K562 (cell line): ENCODE results near the gene GSC. TPM values are rescaled to one million over a fixed set of nuclear protein-coding genes. Genes with fewer than 3 reads are reported as not detected.

Experiments
- ATAC-seq: fragments of 200-7000 bp; cut with Tn5 transposase; 3 replicates; pipeline ENCODE4 v1.9.1; 2020; ENCODE audit warnings: moderate library complexity
- BruUV-seq: library from RNA; stranded (reverse); fragments of 400-500 nt; replicated peaks from 2 replicates; lab custom pipeline; 2021; lab: Mats Ljungman, UMichigan
- CTCF ChIA-PET: fragments of 300-600 bp; formaldehyde crosslinking; extraction: SDS; loops from one replicate; lab custom pipeline; 2021; ENCODE audit warnings: low intra/inter-chr PET ratio; lab: Yijun Ruan, JAX
- POLR2A ChIA-PET: fragments of 300-600, 350-650 bp; sonication (Branson Sonifier 250); formaldehyde crosslinking; extraction: SDS; loops from one replicate; lab custom pipeline; 2021; ENCODE audit warnings: antibody characterized with exemption, inconsistent platforms; lab: Yijun Ruan, JAX
- DNase-seq, 4 experiments: peaks; one replicate each; pipeline versions ENCODE4 v3.0.0 to v3.0.0-alpha.2; 2011 to 2018; ENCODE audit warnings: low spot score in 3 of 4, mixed read lengths in 3 of 4; ENCODE audit errors: extremely low read depth in 1 of 4
- FAIRE-seq: peaks from 2 replicates; lab custom pipeline; 2011; peaks lifted over from hg19 to GRCh38; lab: Jason Lieb, UNC
- H2AFZ ChIP-seq: 2 replicates; pipeline ENCODE4 v1.6.0; 2011; ENCODE audit warnings: low read depth, low read length, control low read depth, inconsistent platforms
- H3K27ac ChIP-seq: fragments of 200-600 bp; 3 replicates; pipeline ENCODE4 v1.8.0; 2011; ENCODE audit warnings: low read depth, mild to moderate bottlenecking, control low read depth, inconsistent platforms, low read length, moderate library complexity, mixed read lengths; ENCODE audit errors: extremely low read depth
- H3K27me3 ChIP-seq, 2 experiments: fragments of 300-600 bp in 1 of 2; 2 replicates in 1 of 2; 3 replicates in 1 of 2; pipeline versions ENCODE4 v1.6.0 to v1.8.0; 2011; ENCODE audit warnings: inconsistent platforms in 2 of 2, low read length in 2 of 2, mild to moderate bottlenecking in 1 of 2, mixed read lengths in 1 of 2, moderate library complexity in 1 of 2; ENCODE audit not compliant: control insufficient read depth in 2 of 2, insufficient read depth in 2 of 2
- H3K36me3 ChIP-seq: fragments of 300-600 bp; 3 replicates; pipeline ENCODE4 v1.8.0; 2011; ENCODE audit warnings: mild to moderate bottlenecking, low read length, inconsistent platforms; ENCODE audit not compliant: control insufficient read depth, insufficient read depth
- H3K4me1 ChIP-seq, 2 experiments: fragments of 200-600 bp in 1 of 2; replicated peaks in 1 of 2; 2 replicates in 1 of 2; 3 replicates in 1 of 2; pipeline versions ENCODE4 v1.5.1 to v1.8.0; 2011; ENCODE audit warnings: inconsistent platforms in 2 of 2, low read length in 2 of 2, mild to moderate bottlenecking in 1 of 2, mixed read lengths in 1 of 2, moderate library complexity in 1 of 2; ENCODE audit not compliant: control insufficient read depth in 2 of 2, insufficient read depth in 2 of 2
- H3K4me2 ChIP-seq: 2 replicates; pipeline ENCODE4 v1.6.1; 2011; ENCODE audit warnings: low read length, control low read depth, inconsistent platforms, mixed read lengths; ENCODE audit not compliant: insufficient read depth
- H3K4me3 ChIP-seq: fragments of 200-600 bp; sonication (generic), shearing (Covaris generic); 2 replicates; pipeline ENCODE4 v1.5.1; 2016; ENCODE audit warnings: control low read depth, inconsistent platforms
- H3K79me2 ChIP-seq: fragments of 200-600 bp; 3 replicates; pipeline ENCODE4 v1.8.0; 2011; ENCODE audit warnings: low read length, inconsistent platforms; ENCODE audit not compliant: control insufficient read depth, insufficient read depth
- H3K9ac ChIP-seq, 2 experiments: 2 replicates each; pipeline versions ENCODE4 v1.6.0 to v1.6.1; 2011; ENCODE audit warnings: low read depth in 2 of 2, low read length in 2 of 2, control low read depth in 1 of 2, inconsistent platforms in 1 of 2, mild to moderate bottlenecking in 1 of 2, mixed read lengths in 1 of 2; ENCODE audit not compliant: insufficient read depth in 1 of 2
- H3K9me1 ChIP-seq: one replicate; pipeline ENCODE4 v1.6.0; 2011; ENCODE audit warnings: inconsistent platforms, mild to moderate bottlenecking, low read length, moderate library complexity; ENCODE audit not compliant: control insufficient read depth, insufficient read depth
- H3K9me3 ChIP-seq: replicated peaks from 2 replicates; pipeline ENCODE4 v1.5.1; 2011; ENCODE audit warnings: low read depth, low read length, inconsistent platforms; ENCODE audit not compliant: control insufficient read depth, insufficient read depth
- H4K20me1 ChIP-seq: replicated peaks from 2 replicates; pipeline ENCODE4 v1.6.1; 2011; ENCODE audit warnings: low read length, inconsistent platforms, mixed read lengths; ENCODE audit not compliant: control insufficient read depth, insufficient read depth
- CBX2 ChIP-seq: fragments of 200-600 bp; sonication (generic); IDR thresholded peaks from one replicate; pipeline ENCODE4 v1.6.1; 2012; ENCODE audit warnings: mild to moderate bottlenecking, low read length, inconsistent platforms; ENCODE audit not compliant: insufficient read depth, poor library complexity, severe bottlenecking
- E2F4 ChIP-seq: sonication (generic); formaldehyde crosslinking; IDR thresholded peaks from 2 replicates; pipeline ENCODE4 v1.8.0; 2022; ENCODE audit warnings: mild to moderate bottlenecking, low read depth, missing genetic modification reagents
- EGR1 ChIP-seq: fragments of 450-650 bp; conservative IDR thresholded peaks from 2 replicates; pipeline ENCODE4 v1.6.1; 2017; ENCODE audit warnings: mild to moderate bottlenecking
- KLF13 ChIP-seq: fragments of 450-650 bp; IDR thresholded peaks from 2 replicates; pipeline ENCODE4 v1.6.1; 2016; ENCODE audit warnings: missing genetic modification characterization, low read depth, mild to moderate bottlenecking, missing compliant biosample characterization, moderate library complexity, borderline replicate concordance
- MAZ ChIP-seq, 2 experiments: fragments of 450-650 bp in 1 of 2; sonication (generic) in 1 of 2; formaldehyde crosslinking; IDR thresholded peaks in 1 of 2; conservative IDR thresholded peaks in 1 of 2; 2 replicates each; pipeline versions ENCODE4 v1.4.0 to v1.5.0; 2020; ENCODE audit warnings: mild to moderate bottlenecking in 1 of 2, missing genetic modification reagents in 1 of 2
- MCM7 ChIP-seq, 2 experiments: fragments of 450-650 bp; IDR thresholded peaks; 2 replicates each; pipeline ENCODE4 v1.6.1; 2016 to 2018
- POLR2AphosphoS5 ChIP-seq: IDR thresholded peaks from 2 replicates; pipeline ENCODE4 v1.6.1; 2011; ENCODE audit warnings: mild to moderate bottlenecking, low read depth, low read length, moderate library complexity; ENCODE audit not compliant: control insufficient read depth, insufficient read depth
- SMARCB1 ChIP-seq: IDR thresholded peaks from 2 replicates; pipeline ENCODE4 v1.6.1; 2011; ENCODE audit warnings: improper control_type of control experiment, low read depth; ENCODE audit not compliant: insufficient read length
- SOX6 ChIP-seq: fragments of 450-650 bp; IDR thresholded peaks from 2 replicates; pipeline ENCODE4 v1.6.1; 2014; ENCODE audit warnings: mild to moderate bottlenecking
- TEAD2 ChIP-seq: fragments of 450-650 bp; IDR thresholded peaks from 2 replicates; pipeline ENCODE4 v1.6.1; 2016; ENCODE audit warnings: missing genetic modification characterization, control low read depth, missing compliant biosample characterization
- TSC22D4 ChIP-seq: fragments of 450-650 bp; IDR thresholded peaks from 2 replicates; pipeline ENCODE4 v1.6.1; 2016; ENCODE audit warnings: missing genetic modification characterization, missing biosample characterization, control low read depth
- ZKSCAN8 ChIP-seq: fragments of 200-800 bp; sonication (Bioruptor generic); IDR thresholded peaks from 2 replicates; pipeline ENCODE4 v1.6.1; 2016; ENCODE audit warnings: missing genetic modification characterization, missing compliant biosample characterization
- ZNF277 ChIP-seq: fragments of 250-450 bp; sonication (Bioruptor Pico); IDR thresholded peaks from 2 replicates; pipeline ENCODE4 v1.8.0; 2022; ENCODE audit warnings: inconsistent platforms, mild to moderate bottlenecking, moderate library complexity, borderline replicate concordance
- ZNF347 ChIP-seq: fragments of 450-650 bp; formaldehyde crosslinking; IDR thresholded peaks from 2 replicates; pipeline ENCODE4 v1.4.0; 2020; ENCODE audit warnings: low read depth, mild to moderate bottlenecking, moderate library complexity
- ZNF512 ChIP-seq: IDR thresholded peaks from 2 replicates; pipeline ENCODE4 v1.6.1; 2016; ENCODE audit warnings: missing genetic modification characterization, missing compliant biosample characterization
- ZNF584 ChIP-seq: fragments of 200-800 bp; sonication (Bioruptor generic); IDR thresholded peaks from 2 replicates; pipeline ENCODE4 v1.6.1; 2016; ENCODE audit warnings: low read depth, mild to moderate bottlenecking, missing genetic modification characterization, missing compliant biosample characterization
- ZNF77 ChIP-seq: fragments of 250-450 bp; sonication (Bioruptor Pico); IDR thresholded peaks from 2 replicates; pipeline ENCODE4 v1.5.0; 2020
- WGBS: fragments of 100-300 bp; shearing (Covaris generic); methylation state at CpG from one replicate; pipeline ENCODE4 v1.1.6; 2016; ENCODE audit warnings: low coverage, mixed read lengths; ENCODE audit not compliant: insufficient coverage; ENCODE audit errors: missing lambda C conversion rate; 5-methylcytosine and 5-hydroxymethylcytosine counted together
- in situ Hi-C: fragments of 300-500 bp; cut with MboI; formaldehyde crosslinking; loops from 4 replicates; pipeline ENCODE4 v1.15.0; 2018; ENCODE audit warnings: inconsistent platforms, mixed read lengths
- intact Hi-C: fragments of 100-400 bp; cut with micrococcal nuclease; formaldehyde crosslinking; loops from 2 replicates; pipeline ENCODE4 v1.14.2; 2022
- polyA plus RNA-seq, 8 experiments: library from polyadenylated mRNA; depleted of rRNA in 4 of 8; stranded (reverse) in 5 of 8; unstranded in 3 of 8; fragments of >200 nt; fragmentation: Nextera tagmentation in 2 of 8; fragmentation: Illumina TruSeq in 1 of 8; extraction: Ambion mirVana in 2 of 8; extraction: Trizol in 1 of 8; gene quantifications; 2 replicates each; pipeline versions ENCODE4 v1.2.1 to v1.2.3, GENCODE V29; 2011 to 2014; ENCODE audit warnings: inconsistent platforms in 1 of 8, missing spikeins in 1 of 8
- total RNA-seq, 7 experiments: library from RNA; depleted of rRNA in 6 of 7; stranded (reverse); fragments of >200 nt in 6 of 7; fragmentation: Illumina TruSeq in 2 of 7; extraction: Trizol in 2 of 7; gene quantifications; 2 replicates each; pipeline versions ENCODE4 v1.2.1 to v1.2.3, GENCODE V29; 2011 to 2021; ENCODE audit warnings: low replicate concordance in 1 of 7

The GSC gene
- total and polyA plus RNA-seq, 9 of the 15 experiments (the other 6 are each of a cell fraction or from before 2014, with no cell fraction given) = not detected

GRCh38 chr14:94793901-94794300, 24.0 kb upstream of the GSC start (continued):
- no peak for TF ChIP-seq E2F4 (CRISPR knock-in tag)
- TF ChIP-seq ZNF77 = no peak
- TF ChIP-seq KLF13 (tag) = no peak
- no peak for TF ChIP-seq ZNF277 (CRISPR knock-in tag)
- no peak for TF ChIP-seq ZNF512 (tag)

GRCh38 chr14:94787655-94788054, 17.7 kb upstream of the GSC start:
- Histone ChIP-seq H2AFZ (no peak overlapping the region), H3K9me3 (no peaks in the 10 kb centered on the region), H4K20me1 (no peaks in the 10 kb centered on the region), H3K4me2 (no peak overlapping the region), H3K36me3 (no peaks in the 10 kb centered on the region), H3K4me1 (no peaks in the 10 kb centered on the region), H3K79me2 (no peaks in the 10 kb centered on the region), H3K27ac (no peak overlapping the region), H3K9ac (no peak overlapping the region), H3K9me1 (no peaks in the 10 kb centered on the region), H3K4me3 (no peak overlapping the region), H3K27me3 (peaks cover 0 to 7% of the 10 kb centered on the region in 2 experiments; a peak in 1 of 5 replicates)
- ChIA-PET CTCF (no interaction called here), POLR2A (no interaction called here)
- in situ Hi-C loops (no loop called here), intact Hi-C loops (no loop called here)
- DNase-seq (no peak), ATAC-seq (no peak), FAIRE-seq (no peak)
- 2% methylated on average over 8 of the region's 10 CpGs for WGBS
- BruUV-seq = no TSS peak
- TF ChIP-seq CBX2 (no peak), ZNF347 (CRISPR knock-in tag) (no peak), SOX6 (no peak), ZKSCAN8 (no peak), TEAD2 (no peak), MCM7 (IDR thresholded peaks at IDR 0.05) (no peak), SMARCB1 (no peak), POLR2AphosphoS5 (no peak), MAZ (CRISPR knock-in tag; conservative IDR thresholded peaks at IDR 0.05 in 1 of 2, IDR thresholded peaks at IDR 0.05 in 1 of 2) (no peak), EGR1 (no peak), TSC22D4 (tag) (no peak), ZNF584 (CRISPR knock-in tag) (no peak)
